Measurements from ENCODE around the gene CASZ1. TPM values are rescaled to one million over a fixed set of nuclear protein-coding genes. Genes with fewer than 3 reads are reported as not detected.

Gene CASZ1
- total RNA-seq, 1 experiment from 2014 or later = 15.2 TPM

- H3K4me3 ChIP-seq = no peak overlapping the region
- no peak overlapping the region for H2AFZ ChIP-seq
- BruUV-seq (replicated peaks) = no TSS peak
- DNase-seq = no peak
- no peaks in the 10 kb centered on the region for H4K20me1 ChIP-seq (ENCODE audit: insufficient read depth)
- no peaks in the 10 kb centered on the region for H3K79me2 ChIP-seq (ENCODE audit: low read depth)
- H3K9me3 ChIP-seq (ENCODE audit: insufficient read depth, low read depth) = no peaks in the 10 kb centered on the region
- H3K27me3 ChIP-seq (ENCODE audit: insufficient read depth, low read depth) = no peaks in the 10 kb centered on the region
- H3K4me2 ChIP-seq = no peak overlapping the region
- no peaks in the 10 kb centered on the region for H3K4me1 ChIP-seq (replicated peaks; ENCODE audit: insufficient read depth)
- ChIA-PET CTCF (no interaction called here), POLR2A (ENCODE audit: unreplicated experiment) (no interaction called here)
- no peaks in the 10 kb centered on the region for H3K9me2 ChIP-seq (ENCODE audit: insufficient read depth)
- no peak overlapping the region for H3K27ac ChIP-seq
- no peaks in the 10 kb centered on the region for H3F3A ChIP-seq (ENCODE audit: insufficient read depth, low read depth)
- no peaks in the 10 kb centered on the region for H3K36me3 ChIP-seq (ENCODE audit: low read depth)
- TF ChIP-seq, protein P1, sequence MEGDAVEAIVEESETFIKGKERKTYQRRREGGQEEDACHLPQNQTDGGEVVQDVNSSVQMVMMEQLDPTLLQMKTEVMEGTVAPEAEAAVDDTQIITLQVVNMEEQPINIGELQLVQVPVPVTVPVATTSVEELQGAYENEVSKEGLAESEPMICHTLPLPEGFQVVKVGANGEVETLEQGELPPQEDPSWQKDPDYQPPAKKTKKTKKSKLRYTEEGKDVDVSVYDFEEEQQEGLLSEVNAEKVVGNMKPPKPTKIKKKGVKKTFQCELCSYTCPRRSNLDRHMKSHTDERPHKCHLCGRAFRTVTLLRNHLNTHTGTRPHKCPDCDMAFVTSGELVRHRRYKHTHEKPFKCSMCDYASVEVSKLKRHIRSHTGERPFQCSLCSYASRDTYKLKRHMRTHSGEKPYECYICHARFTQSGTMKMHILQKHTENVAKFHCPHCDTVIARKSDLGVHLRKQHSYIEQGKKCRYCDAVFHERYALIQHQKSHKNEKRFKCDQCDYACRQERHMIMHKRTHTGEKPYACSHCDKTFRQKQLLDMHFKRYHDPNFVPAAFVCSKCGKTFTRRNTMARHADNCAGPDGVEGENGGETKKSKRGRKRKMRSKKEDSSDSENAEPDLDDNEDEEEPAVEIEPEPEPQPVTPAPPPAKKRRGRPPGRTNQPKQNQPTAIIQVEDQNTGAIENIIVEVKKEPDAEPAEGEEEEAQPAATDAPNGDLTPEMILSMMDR (conservative IDR thresholded peaks at IDR 0.05) = no peak
- no peak for TF ChIP-seq EZH2 (IDR thresholded peaks at IDR 0.05; ENCODE audit: low read depth)
- intact Hi-C loops (cut with micrococcal nuclease; ENCODE audit: unreplicated experiment) = no loop called here
These were observed 18.8 kb upstream of the CASZ1 start for GRCh38 chr1:10814976-10815857.

GRCh38 chr1:10814312-10814711 is 17.9 kb upstream of the CASZ1 start:
- Histone ChIP-seq H2AFZ (no peak overlapping the region), H3K4me2 (no peak overlapping the region), H3K4me3 (no peak overlapping the region), H3K36me3 (ENCODE audit: low read depth) (no peaks in the 10 kb centered on the region), H3K4me1 (replicated peaks; ENCODE audit: insufficient read depth) (no peaks in the 10 kb centered on the region), H3K9me3 (ENCODE audit: insufficient read depth, low read depth) (no peaks in the 10 kb centered on the region), H3F3A (ENCODE audit: insufficient read depth, low read depth) (no peaks in the 10 kb centered on the region), H3K27me3 (ENCODE audit: insufficient read depth, low read depth) (no peaks in the 10 kb centered on the region; the same call in 1 of the 2 replicates), H3K27ac (no peak overlapping the region), H3K9me2 (ENCODE audit: insufficient read depth) (no peaks in the 10 kb centered on the region), H3K79me2 (ENCODE audit: low read depth) (no peaks in the 10 kb centered on the region), H4K20me1 (ENCODE audit: insufficient read depth) (no peaks in the 10 kb centered on the region)
- no TSS peak for BruUV-seq (replicated peaks)
- POLR2A ChIA-PET (ENCODE audit: unreplicated experiment) = no interaction called here
- intact Hi-C loops (cut with micrococcal nuclease; ENCODE audit: unreplicated experiment) = no loop called here
- no peak for DNase-seq
- CTCF ChIA-PET = no interaction called here
- TF ChIP-seq, protein P1 (conservative IDR thresholded peaks at IDR 0.05) = no peak
- no peak for TF ChIP-seq EZH2 (IDR thresholded peaks at IDR 0.05; ENCODE audit: low read depth)

- no peaks in the 10 kb centered on the region; the same call in 1 of the 2 replicates for H3K27me3 ChIP-seq (ENCODE audit: insufficient read depth, low read depth)
- H3F3A ChIP-seq (ENCODE audit: insufficient read depth, low read depth) = no peaks in the 10 kb centered on the region
- no peak overlapping the region for H3K4me2 ChIP-seq
- H3K9me3 ChIP-seq (ENCODE audit: insufficient read depth, low read depth) = no peaks in the 10 kb centered on the region
- H4K20me1 ChIP-seq (ENCODE audit: insufficient read depth) = no peaks in the 10 kb centered on the region
- no TSS peak for BruUV-seq (replicated peaks)
- no peak for TF ChIP-seq EZH2 (IDR thresholded peaks at IDR 0.05; ENCODE audit: low read depth)
- TF ChIP-seq, protein P1 (conservative IDR thresholded peaks at IDR 0.05) = no peak
- H3K36me3 ChIP-seq (ENCODE audit: low read depth) = no peaks in the 10 kb centered on the region
- no peak overlapping the region for H3K27ac ChIP-seq
- H3K4me1 ChIP-seq (replicated peaks; ENCODE audit: insufficient read depth) = no peaks in the 10 kb centered on the region
- no peak for DNase-seq
- H3K79me2 ChIP-seq (ENCODE audit: low read depth) = no peaks in the 10 kb centered on the region
- ChIA-PET POLR2A (ENCODE audit: unreplicated experiment) (no interaction called here), CTCF (no interaction called here)
- no peak overlapping the region for H3K4me3 ChIP-seq
- intact Hi-C loops (cut with micrococcal nuclease; ENCODE audit: unreplicated experiment) = no loop called here
- H3K9me2 ChIP-seq (ENCODE audit: insufficient read depth) = no peaks in the 10 kb centered on the region
- no peak overlapping the region for H2AFZ ChIP-seq
These were observed 17.4 kb upstream of the CASZ1 start for GRCh38 chr1:10813799-10814198.

Data from PC-9 (cell line).